Iris pigment epithelial cell (primary cell): ENCODE results near the gene TOGARAM1.
"Not testable (repeated sequence)": the region's sequence is repeated elsewhere in the genome, so short reads cannot be mapped to it uniquely, and the experiment has no call there.

Source experiments
- DNase-seq: peaks from one replicate; pipeline ENCODE4 v3.0.0-alpha.2; 2011; ENCODE audit warnings: low read depth

TOGARAM1 gene

GRCh38 chr14:45038865-45039264, 76.9 kb downstream of the TOGARAM1 start:
- DNase-seq, result no peak

- DNase-seq, result no peak
Measured at GRCh38 chr14:45039390-45039789, 77.4 kb downstream of the TOGARAM1 start.

- no peak for DNase-seq
Measured at GRCh38 chr14:45041641-45042040, 79.7 kb downstream of the TOGARAM1 start.

GRCh38 chr14:45044638-45045037, 82.6 kb downstream of the TOGARAM1 start:
- no peak for DNase-seq

GRCh38 chr14:45048385-45048784, 86.4 kb downstream of the TOGARAM1 start:
- no peak for DNase-seq

- no peak for DNase-seq
Measured at GRCh38 chr14:45051180-45051579, 89.2 kb downstream of the TOGARAM1 start.

- DNase-seq, result no peak
Measured at GRCh38 chr14:45051896-45052295, 89.9 kb downstream of the TOGARAM1 start.

- DNase-seq, result no peak
Measured at GRCh38 chr14:45057349-45057748, 95.4 kb downstream of the TOGARAM1 start.

- no peak for DNase-seq
Measured at GRCh38 chr14:45057881-45058364, 95.9 kb downstream of the TOGARAM1 start.

- no peak for DNase-seq
Measured at GRCh38 chr14:45060551-45060950, 98.6 kb downstream of the TOGARAM1 start.

- peak; percentile 18 for DNase-seq
Measured at GRCh38 chr14:45065540-45065939, 103.5 kb downstream of the TOGARAM1 start.

- DNase-seq, result no peak
Measured at GRCh38 chr14:45065956-45066355, 104.0 kb downstream of the TOGARAM1 start.

- no peak for DNase-seq
Measured at GRCh38 chr14:45066667-45067066, 104.7 kb downstream of the TOGARAM1 start.

- DNase-seq, result no peak
Measured at GRCh38 chr14:45068396-45068795, 106.4 kb downstream of the TOGARAM1 start.

- DNase-seq, result peak; percentile 28
Measured at GRCh38 chr14:45070215-45070614, 108.2 kb downstream of the TOGARAM1 start.

- DNase-seq, result no peak
Measured at GRCh38 chr14:45072126-45072525, 110.1 kb downstream of the TOGARAM1 start.

- no peak for DNase-seq
Measured at GRCh38 chr14:45073231-45073879, 111.4 kb downstream of the TOGARAM1 start.

GRCh38 chr14:45078323-45078722, 116.3 kb downstream of the TOGARAM1 start:
- DNase-seq, result no peak

- DNase-seq, result not testable (repeated sequence)
Measured at GRCh38 chr14:45080416-45080968, 118.5 kb downstream of the TOGARAM1 start.

- not testable (repeated sequence) for DNase-seq
Measured at GRCh38 chr14:45081096-45081495, 119.1 kb downstream of the TOGARAM1 start.

GRCh38 chr14:45082420-45082819, 120.4 kb downstream of the TOGARAM1 start:
- DNase-seq, result no peak

- no peak for DNase-seq
Measured at GRCh38 chr14:45083617-45083975, 121.6 kb downstream of the TOGARAM1 start.

GRCh38 chr14:45083976-45084722, 122.2 kb downstream of the TOGARAM1 start, which contains the start of gene PRPF39:
Gene PRPF39 (plus strand): TSS chr14:45084116. CDS start chr14:45095240, 11,124 bp downstream.
- peak; percentile 87 for DNase-seq
